GM10266 (cell line): ENCODE measurements around the gene VPS13C.

Experiments used
- DNase-seq: peaks from one replicate; pipeline ENCODE4 v3.0.0; 2012; ENCODE audit errors: extremely low spot score
- CTCF ChIP-seq: IDR thresholded peaks from 2 replicates; pipeline ENCODE4 v1.5.1; 2012; ENCODE audit warnings: mild to moderate bottlenecking, low read depth; ENCODE audit not compliant: control insufficient read depth, insufficient read depth; ENCODE audit errors: missing control alignments

Gene VPS13C

DNA sequence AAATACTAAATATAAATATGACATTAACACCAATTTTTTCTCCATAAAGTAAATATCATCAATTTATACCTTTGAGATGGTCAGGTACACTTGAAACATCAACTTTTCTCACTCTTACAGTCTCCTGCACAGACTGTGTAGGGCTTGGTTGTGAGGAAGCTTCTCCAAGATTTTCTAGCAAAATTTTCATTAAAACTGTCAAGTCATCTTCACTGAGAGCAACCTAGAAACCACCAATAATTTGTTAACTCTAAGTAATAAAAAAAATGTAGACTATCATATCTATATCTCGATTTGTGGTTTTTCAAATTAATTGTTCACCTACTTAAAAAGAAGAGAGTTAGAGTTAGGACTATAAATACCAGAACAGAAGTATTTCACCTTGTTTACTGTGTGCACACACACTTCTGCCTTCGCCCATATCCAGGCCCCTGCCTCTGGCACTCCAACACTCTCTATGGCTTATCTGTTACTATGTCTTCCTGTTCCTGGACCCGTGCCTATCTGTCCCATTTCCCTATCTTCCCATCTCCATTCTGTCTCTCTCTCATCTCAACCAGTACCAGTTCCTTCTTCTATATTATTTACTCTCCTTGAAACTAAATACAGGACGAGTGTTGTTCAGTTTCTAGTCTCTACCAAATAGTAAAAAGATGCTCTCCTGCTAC, 123.6 kb downstream of the VPS13C start:
- TF ChIP-seq CTCF, result no peak
- DNase-seq, result no peak

DNA sequence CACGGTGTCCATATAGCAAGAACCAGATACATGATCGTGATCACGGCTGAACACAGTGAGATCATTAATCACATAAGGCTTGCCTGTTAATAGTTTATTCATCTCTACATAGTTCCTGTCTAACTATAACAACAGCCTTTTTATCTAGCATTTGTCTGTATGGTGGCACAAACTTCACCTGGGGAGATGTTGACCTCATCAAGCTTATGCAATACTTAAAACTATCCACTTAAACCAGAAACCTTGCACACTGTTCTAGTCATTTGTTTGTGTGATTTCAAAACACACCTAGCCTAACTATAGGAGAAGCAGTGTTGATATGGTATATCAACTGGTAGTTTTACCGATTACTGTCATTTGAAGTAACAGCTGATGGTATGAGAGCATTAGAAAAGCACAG, 124.8 kb downstream of the VPS13C start:
- no peak for TF ChIP-seq CTCF
- no peak for DNase-seq

DNA sequence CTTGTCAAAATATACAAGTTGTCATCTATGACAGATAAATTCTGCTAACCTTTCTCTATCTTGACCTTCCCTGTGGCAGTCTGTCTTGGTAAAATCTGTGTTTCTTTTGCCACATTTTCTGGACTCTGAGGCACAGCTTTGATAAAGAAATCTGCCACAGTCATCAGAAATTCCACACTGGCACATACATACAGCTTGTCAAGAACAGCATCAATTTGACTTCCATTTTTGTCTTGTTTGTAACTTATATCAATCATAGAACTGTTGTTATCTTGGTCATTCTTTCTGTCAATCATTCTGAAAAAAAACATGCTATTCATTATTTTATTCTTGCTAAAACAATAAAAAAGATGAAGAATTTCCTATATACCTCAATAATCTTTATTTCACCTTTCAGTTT, 130.8 kb downstream of the VPS13C start:
- no peak for DNase-seq
- TF ChIP-seq CTCF, result no peak

GRCh38 chr15:61923173-61923572, 137.1 kb downstream of the VPS13C start:
- no peak for DNase-seq
- TF ChIP-seq CTCF, result no peak

GRCh38 chr15:61921093-61921492, 139.2 kb downstream of the VPS13C start:
- no peak for TF ChIP-seq CTCF
- no peak for DNase-seq

DNA sequence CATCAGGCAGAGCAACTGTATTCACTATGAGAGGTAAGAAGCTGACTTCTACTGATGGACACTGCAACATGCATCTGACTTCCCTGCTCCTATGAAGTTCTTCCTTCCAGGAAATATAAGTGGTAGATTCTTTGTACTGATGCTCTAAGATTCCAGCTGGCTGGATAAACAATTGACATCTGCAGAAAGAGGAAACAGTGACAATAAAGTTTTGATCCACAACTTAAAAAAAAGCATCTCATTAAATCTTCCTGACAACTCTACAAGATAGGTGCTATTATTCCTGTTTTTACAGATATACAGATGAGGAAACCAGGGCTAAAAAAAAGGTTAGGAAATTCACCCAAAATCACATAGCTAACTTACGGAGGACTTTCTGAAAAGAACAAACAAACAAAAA, 142.8 kb downstream of the VPS13C start:
- TF ChIP-seq CTCF, result no peak
- DNase-seq, result no peak

DNA sequence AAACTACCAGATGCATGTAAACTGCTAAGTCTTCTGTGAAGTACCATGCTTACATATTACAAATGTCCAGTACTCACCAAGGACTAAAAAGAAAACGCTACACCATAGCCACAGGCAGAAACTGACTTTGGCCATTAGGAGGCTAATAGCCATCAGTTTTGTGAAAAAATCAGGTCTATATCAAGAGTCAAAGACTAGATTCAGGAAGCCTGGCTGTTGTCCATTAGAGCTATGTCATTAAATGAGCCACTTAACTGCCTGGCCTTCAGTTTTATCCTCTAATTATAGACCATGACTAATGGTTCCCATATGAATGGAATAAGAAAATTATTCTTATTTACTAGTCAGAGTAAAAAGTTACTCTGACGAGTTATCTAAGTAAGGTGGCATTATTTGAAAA, 144.1 kb downstream of the VPS13C start:
- DNase-seq, result no peak
- no peak for TF ChIP-seq CTCF
